HEK293 (cell line): ENCODE results near the gene ANGPTL4.

Experiments
- HIC1 ChIP-seq: fragments of 450-650 bp; formaldehyde crosslinking; IDR thresholded peaks from 2 replicates; pipeline ENCODE4 v1.5.1; 2016; ENCODE audit warnings: missing biosample characterization, missing genetic modification characterization
- IKZF3 ChIP-seq: fragments of 450-650 bp; IDR thresholded peaks from 2 replicates; pipeline ENCODE4 v1.5.0; 2018; ENCODE audit warnings: missing biosample characterization, mild to moderate bottlenecking, missing genetic modification characterization, moderate library complexity
- INSM2 ChIP-seq: fragments of 450-650 bp; formaldehyde crosslinking; IDR thresholded peaks from 2 replicates; pipeline ENCODE4 v1.5.1; 2016; ENCODE audit warnings: missing biosample characterization, missing genetic modification characterization
- KLF16 ChIP-seq: fragments of 450-650 bp; formaldehyde crosslinking; IDR thresholded peaks from 2 replicates; pipeline ENCODE4 v1.5.1; 2017; ENCODE audit warnings: missing biosample characterization, missing genetic modification characterization
- KLF17 ChIP-seq: fragments of 450-650 bp; formaldehyde crosslinking; IDR thresholded peaks from 2 replicates; pipeline ENCODE4 v1.5.1; 2016; ENCODE audit warnings: missing biosample characterization, missing genetic modification characterization
- KLF7 ChIP-seq: fragments of 450-650 bp; formaldehyde crosslinking; IDR thresholded peaks from 2 replicates; pipeline ENCODE4 v1.5.1; 2016; ENCODE audit warnings: missing biosample characterization, missing genetic modification characterization, borderline replicate concordance
- KLF9 ChIP-seq: fragments of 450-650 bp; formaldehyde crosslinking; IDR thresholded peaks from 2 replicates; pipeline ENCODE4 v1.5.1; 2016; ENCODE audit warnings: missing biosample characterization, missing genetic modification characterization, low read depth
- MEIS1 ChIP-seq: sonication (generic); formaldehyde crosslinking; IDR thresholded peaks from 2 replicates; pipeline ENCODE4 v1.8.1; 2022; ENCODE audit warnings: missing genetic modification reagents, mild to moderate bottlenecking, borderline replicate concordance
- RBAK ChIP-seq: fragments of 450-650 bp; formaldehyde crosslinking; IDR thresholded peaks from 2 replicates; pipeline ENCODE4 v1.5.1; 2016; ENCODE audit warnings: missing biosample characterization, missing genetic modification characterization
- SP2 ChIP-seq: fragments of 450-650 bp; formaldehyde crosslinking; IDR thresholded peaks from 2 replicates; pipeline ENCODE4 v1.5.1; 2016; ENCODE audit warnings: missing biosample characterization, missing genetic modification characterization
- ZBTB44 ChIP-seq: fragments of 450-650 bp; IDR thresholded peaks from 2 replicates; pipeline ENCODE4 v1.5.1; 2018; ENCODE audit warnings: missing biosample characterization, mild to moderate bottlenecking, missing genetic modification characterization
- ZFP37 ChIP-seq: fragments of 450-650 bp; formaldehyde crosslinking; IDR thresholded peaks from 2 replicates; pipeline ENCODE4 v1.5.1; 2016; ENCODE audit warnings: missing biosample characterization, missing genetic modification characterization
- ZNF10 ChIP-seq: fragments of 450-650 bp; formaldehyde crosslinking; IDR thresholded peaks from 2 replicates; pipeline ENCODE4 v1.5.1; 2017; ENCODE audit warnings: missing biosample characterization, missing genetic modification characterization
- ZNF148 ChIP-seq: fragments of 450-650 bp; formaldehyde crosslinking; IDR thresholded peaks from 2 replicates; pipeline ENCODE4 v1.5.0; 2017; ENCODE audit warnings: missing biosample characterization, missing genetic modification characterization, borderline replicate concordance
- ZNF155 ChIP-seq: fragments of 450-650 bp; formaldehyde crosslinking; IDR thresholded peaks from 2 replicates; pipeline ENCODE4 v1.5.1; 2016; ENCODE audit warnings: missing biosample characterization, missing genetic modification characterization
- ZNF174 ChIP-seq: fragments of 450-650 bp; formaldehyde crosslinking; IDR thresholded peaks from 2 replicates; pipeline ENCODE4 v1.5.0; 2017; ENCODE audit warnings: missing biosample characterization, mild to moderate bottlenecking, missing genetic modification characterization
- ZNF184 ChIP-seq: fragments of 450-650 bp; IDR thresholded peaks from 2 replicates; pipeline ENCODE4 v1.5.1; 2018; ENCODE audit warnings: missing biosample characterization, mild to moderate bottlenecking, missing genetic modification characterization
- ZNF19 ChIP-seq: fragments of 450-650 bp; formaldehyde crosslinking; IDR thresholded peaks from 2 replicates; pipeline ENCODE4; 2016; ENCODE audit warnings: missing biosample characterization, missing genetic modification characterization, low read depth
- ZNF2 ChIP-seq: fragments of 450-650 bp; formaldehyde crosslinking; IDR thresholded peaks from 2 replicates; pipeline ENCODE4 v1.5.1; 2016; ENCODE audit warnings: missing biosample characterization, missing genetic modification characterization
- ZNF202 ChIP-seq: fragments of 450-650 bp; formaldehyde crosslinking; IDR thresholded peaks from 2 replicates; pipeline ENCODE4 v1.5.1; 2016; ENCODE audit warnings: missing biosample characterization, missing genetic modification characterization, borderline replicate concordance
- ZNF335 ChIP-seq: fragments of 450-650 bp; formaldehyde crosslinking; conservative IDR thresholded peaks from 2 replicates; pipeline ENCODE4 v1.5.1; 2016; ENCODE audit warnings: missing biosample characterization, missing genetic modification characterization
- ZNF341 ChIP-seq: fragments of 450-650 bp; formaldehyde crosslinking; IDR thresholded peaks from 2 replicates; pipeline ENCODE4; 2016; ENCODE audit warnings: low read depth, missing biosample characterization, missing genetic modification characterization
- ZNF366 ChIP-seq: fragments of 450-650 bp; formaldehyde crosslinking; conservative IDR thresholded peaks from 2 replicates; pipeline ENCODE4 v1.5.1; 2016; ENCODE audit warnings: missing biosample characterization, missing genetic modification characterization
- ZNF654 ChIP-seq: fragments of 450-650 bp; formaldehyde crosslinking; IDR thresholded peaks from 2 replicates; pipeline ENCODE4 v1.5.1; 2016; ENCODE audit warnings: low read depth, missing biosample characterization, missing genetic modification characterization
- ZNF692 ChIP-seq: fragments of 450-650 bp; formaldehyde crosslinking; IDR thresholded peaks from 2 replicates; pipeline ENCODE4 v1.5.1; 2016; ENCODE audit warnings: missing biosample characterization, missing genetic modification characterization
- ZSCAN18 ChIP-seq: fragments of 450-650 bp; formaldehyde crosslinking; IDR thresholded peaks from 2 replicates; pipeline ENCODE4 v1.5.1; 2016; ENCODE audit warnings: missing biosample characterization, missing genetic modification characterization
- ZSCAN23 ChIP-seq: fragments of 450-650 bp; formaldehyde crosslinking; IDR thresholded peaks from 2 replicates; pipeline ENCODE4 v1.5.1; 2016; ENCODE audit warnings: missing biosample characterization, missing genetic modification characterization

Gene ANGPTL4

GRCh38 chr19:8361921-8362793 is 1.8 kb upstream of the ANGPTL4 start (continued):
- TF ChIP-seq ZNF202 (tag by site-specific recombination) (no peak), ZNF155 (no peak), MEIS1 (no peak), KLF17 (tag by site-specific recombination) (peak; percentile 26; the same call in 1 of the 2 replicates), SP2 (tag by site-specific recombination) (peak; percentile 48), ZNF19 (no peak), ZNF148 (tag by site-specific recombination) (no peak), INSM2 (tag by site-specific recombination) (peak; percentile 79), KLF9 (tag by site-specific recombination) (no peak), ZNF184 (tag by site-specific recombination) (no peak), IKZF3 (tag by site-specific recombination) (peak; percentile 64), ZSCAN18 (tag by site-specific recombination) (no peak), ZNF366 (tag by site-specific recombination) (no peak; the same call in 1 of the 2 replicates), ZFP37 (tag by site-specific recombination) (no peak), ZNF174 (tag by site-specific recombination) (no peak), KLF16 (no peak), ZSCAN23 (no peak), ZNF654 (tag by site-specific recombination) (no peak), ZBTB44 (no peak), ZNF341 (tag by site-specific recombination) (no peak), ZNF335 (no peak), KLF7 (tag by site-specific recombination) (no peak), ZNF2 (tag by site-specific recombination) (no peak), RBAK (no peak), ZNF692 (peak; percentile 42; the same call in 1 of the 2 replicates), HIC1 (tag by site-specific recombination) (peak; percentile 38; the same call in 1 of the 2 replicates), ZNF10 (peak; percentile 87)
